GM18511 (cell line): ENCODE data around the gene COX7A2.
A peak's percentile ranks its signal among the peaks of the same experiment; 100 is the strongest.

Experiments used
- ATAC-seq: cut with Tn5 transposase; IDR thresholded peaks from one replicate; pipeline ENCODE4 v1.9.1; 2021; ENCODE audit warnings: mild to moderate bottlenecking, moderate library complexity; ENCODE audit not compliant: unreplicated experiment

COX7A2 gene

GRCh38 chr6:75222261-75222660 is 21.3 kb downstream of the COX7A2 start:
- no peak for ATAC-seq

GRCh38 chr6:75221116-75221515 is 22.5 kb downstream of the COX7A2 start:
- no peak for ATAC-seq

GRCh38 chr6:75220357-75220756 is 23.2 kb downstream of the COX7A2 start:
- ATAC-seq: no peak

GRCh38 chr6:75219263-75219662 is 24.3 kb downstream of the COX7A2 start:
- no peak for ATAC-seq

- no peak for ATAC-seq
Observed at GRCh38 chr6:75217193-75217592, 26.4 kb downstream of the COX7A2 start.

GRCh38 chr6:75215291-75215690 is 28.3 kb downstream of the COX7A2 start:
- ATAC-seq: no peak

GRCh38 chr6:75213732-75214131 is 29.9 kb downstream of the COX7A2 start:
- no peak for ATAC-seq

- no peak for ATAC-seq
Observed at GRCh38 chr6:75213112-75213511, 30.5 kb downstream of the COX7A2 start.

GRCh38 chr6:75211920-75212590 is 31.5 kb downstream of the COX7A2 start:
- ATAC-seq: no peak

- no peak for ATAC-seq
Observed at GRCh38 chr6:75210885-75211739, 32.5 kb downstream of the COX7A2 start.

- no peak for ATAC-seq
Observed at GRCh38 chr6:75209184-75209723, 34.3 kb downstream of the COX7A2 start.

- ATAC-seq: peak; percentile 71
Observed at GRCh38 chr6:75208298-75209183, 35.1 kb downstream of the COX7A2 start.

GRCh38 chr6:75206576-75207342 is 36.8 kb downstream of the COX7A2 start:
- ATAC-seq: no peak

- ATAC-seq: no peak
Observed at GRCh38 chr6:75205776-75206575, 37.6 kb downstream of the COX7A2 start, which contains the start of gene COL12A1. Gene COL12A1, minus strand, starts transcription at chr6:75206053. Its CDS starts 3,261 bp downstream, at chr6:75202792.

GRCh38 chr6:75204959-75205775 is 38.4 kb downstream of the COX7A2 start:
- ATAC-seq: no peak

GRCh38 chr6:75204217-75204958 is 39.2 kb downstream of the COX7A2 start:
- ATAC-seq: peak; percentile 24

GRCh38 chr6:75203721-75204120 is 39.9 kb downstream of the COX7A2 start:
- no peak for ATAC-seq

- no peak for ATAC-seq
Observed at GRCh38 chr6:75202676-75203131, 40.9 kb downstream of the COX7A2 start.
